Neural progenitor cell (in vitro differentiated cells): ENCODE measurements around the gene MRNIP. TPM values are rescaled to one million over a fixed set of nuclear protein-coding genes. Genes with fewer than 3 reads are reported as not detected.
A peak's percentile ranks its signal among the peaks of the same experiment; 100 is the strongest.

Experiments used
- DNase-seq: peaks from one replicate; pipeline ENCODE4 v3.0.0-alpha.2; 2016; ENCODE audit warnings: low spot score
- H2AFZ ChIP-seq: fragments of 200-600 bp; sonication (generic); replicated peaks from 2 replicates; pipeline ENCODE4 v1.6.1; 2016; ENCODE audit warnings: antibody characterized with exemption
- H3F3A ChIP-seq: fragments of 200-600 bp; sonication (generic); 2 replicates; pipeline ENCODE4 v1.6.1; 2016; ENCODE audit warnings: antibody characterized with exemption, low read depth
- H3K27ac ChIP-seq: fragments of 200-600 bp; sonication (generic); 2 replicates; pipeline ENCODE4 v1.5.1; 2016; ENCODE audit warnings: mild to moderate bottlenecking
- H3K27me3 ChIP-seq: fragments of 200-600 bp; sonication (generic); 2 replicates; pipeline ENCODE4 v1.6.1; 2016; ENCODE audit warnings: mild to moderate bottlenecking, moderate library complexity
- H3K36me3 ChIP-seq: fragments of 200-600 bp; sonication (generic); 2 replicates; pipeline ENCODE4 v1.5.1; 2016
- H3K4me1 ChIP-seq: fragments of 200-600 bp; sonication (generic); 2 replicates; pipeline ENCODE4 v1.6.1; 2016; ENCODE audit warnings: mixed run types
- H3K4me2 ChIP-seq: fragments of 200-600 bp; sonication (generic); 2 replicates; pipeline ENCODE4 v1.6.1; 2016
- H3K4me3 ChIP-seq: fragments of 200-600 bp; sonication (generic); 2 replicates; pipeline ENCODE4 v1.5.1; 2016
- H3K79me2 ChIP-seq: fragments of 200-600 bp; sonication (generic); 2 replicates; pipeline ENCODE4 v1.6.1; 2016; ENCODE audit warnings: low read depth
- H3K9ac ChIP-seq: fragments of 200-600 bp; sonication (generic); 2 replicates; pipeline ENCODE4 v1.6.1; 2016
- H3K9me3 ChIP-seq: fragments of 200-600 bp; sonication (generic); 2 replicates; pipeline ENCODE4 v1.5.1; 2016; ENCODE audit warnings: low read depth
- H4K20me1 ChIP-seq: fragments of 200-600 bp; sonication (generic); 2 replicates; pipeline ENCODE4 v1.6.1; 2016; ENCODE audit warnings: low read depth
- H3K27ac Mint-ChIP-seq: 3 replicates; pipeline ENCODE4 v1.8.0; 2021; ENCODE audit warnings: mixed read lengths
- H3K27me3 Mint-ChIP-seq: 2 replicates; pipeline ENCODE4 v1.8.0; 2022; ENCODE audit warnings: low read depth, mild to moderate bottlenecking, inconsistent platforms, moderate library complexity, mixed read lengths; ENCODE audit not compliant: insufficient read depth
- H3K36me3 Mint-ChIP-seq: 3 replicates; pipeline ENCODE4 v1.8.0; 2021; ENCODE audit warnings: mixed read lengths
- H3K4me1 Mint-ChIP-seq: 3 replicates; pipeline ENCODE4 v1.8.0; 2021; ENCODE audit warnings: mixed read lengths
- H3K4me3 Mint-ChIP-seq: 3 replicates; pipeline ENCODE4 v1.8.0; 2021; ENCODE audit warnings: mild to moderate bottlenecking, moderate library complexity, mixed read lengths
- H3K9me3 Mint-ChIP-seq: 3 replicates; pipeline ENCODE4 v1.8.0; 2020; ENCODE audit warnings: mixed read lengths
- EZH2 ChIP-seq: fragments of 200-600 bp; sonication (generic); IDR thresholded peaks from 2 replicates; pipeline ENCODE4 v1.6.1; 2017; ENCODE audit warnings: antibody characterized with exemption, mild to moderate bottlenecking, moderate library complexity
- EZH2phosphoT487 ChIP-seq: fragments of 200-600 bp; sonication (generic); IDR thresholded peaks from 2 replicates; pipeline ENCODE4 v1.6.1; 2017; ENCODE audit warnings: antibody characterized with exemption
- total RNA-seq: library from RNA; depleted of rRNA; stranded (reverse); fragments of >200 nt; gene quantifications from 2 replicates; pipeline ENCODE4 v1.2.3, GENCODE V29; 2015; ENCODE audit warnings: low replicate concordance
- TF ChIP-seq, protein P1 (sequence below): fragments of 200-600 bp; sonication (generic); IDR thresholded peaks from 2 replicates; pipeline ENCODE4 v1.5.1; 2017; ENCODE audit warnings: antibody characterized with exemption, mild to moderate bottlenecking

The MRNIP gene
- total RNA-seq, 1 donor from 2014 or later, result 68.5 TPM

DNA sequence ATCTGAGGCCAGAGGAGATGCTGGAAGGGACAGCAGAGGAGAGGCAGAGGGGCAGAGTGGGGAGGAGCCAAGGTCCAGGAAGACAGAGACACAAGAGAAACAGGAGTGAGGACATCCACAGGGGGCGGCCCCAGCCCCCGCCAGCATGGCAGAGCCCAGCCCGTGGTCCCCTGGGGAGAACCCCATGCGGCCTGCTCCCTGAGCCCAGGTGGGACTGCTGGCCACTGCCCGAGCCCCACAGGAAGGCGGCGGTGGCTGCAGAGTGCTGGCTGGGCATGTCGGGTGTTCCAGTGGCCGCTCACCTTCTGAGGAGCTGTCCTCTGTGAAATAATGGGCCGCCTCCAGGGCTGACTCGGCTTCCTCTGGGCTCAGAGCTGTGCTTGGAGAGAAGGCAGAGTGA, 8.9 kb upstream of the MRNIP start:
- no peak for DNase-seq

GRCh38 chr5:179867079-179867465, 8.5 kb upstream of the MRNIP start:
- Histone ChIP-seq H2AFZ (no peak overlapping the region), H3K9ac (no peak overlapping the region), H3K9me3 (no peaks in the 10 kb centered on the region), H4K20me1 (peaks cover 4% of the 10 kb centered on the region), H3K27ac (no peak overlapping the region), H3K79me2 (no peaks in the 10 kb centered on the region), H3K27me3 (no peaks in the 10 kb centered on the region), H3K4me2 (no peak overlapping the region), H3K36me3 (no peaks in the 10 kb centered on the region), H3K4me3 (no peak overlapping the region), H3K4me1 (peaks cover 20% of the 10 kb centered on the region), H3F3A (peaks cover 28% of the 10 kb centered on the region)
- no peak for DNase-seq
- Mint-ChIP-seq H3K4me3 (no peak overlapping the region), H3K27me3 (no peaks in the 10 kb centered on the region), H3K4me1 (peaks cover 6% of the 10 kb centered on the region), H3K36me3 (peaks cover 16% of the 10 kb centered on the region), H3K9me3 (no peaks in the 10 kb centered on the region), H3K27ac (no peak overlapping the region)
- no peak for TF ChIP-seq EZH2
- TF ChIP-seq, protein P1, sequence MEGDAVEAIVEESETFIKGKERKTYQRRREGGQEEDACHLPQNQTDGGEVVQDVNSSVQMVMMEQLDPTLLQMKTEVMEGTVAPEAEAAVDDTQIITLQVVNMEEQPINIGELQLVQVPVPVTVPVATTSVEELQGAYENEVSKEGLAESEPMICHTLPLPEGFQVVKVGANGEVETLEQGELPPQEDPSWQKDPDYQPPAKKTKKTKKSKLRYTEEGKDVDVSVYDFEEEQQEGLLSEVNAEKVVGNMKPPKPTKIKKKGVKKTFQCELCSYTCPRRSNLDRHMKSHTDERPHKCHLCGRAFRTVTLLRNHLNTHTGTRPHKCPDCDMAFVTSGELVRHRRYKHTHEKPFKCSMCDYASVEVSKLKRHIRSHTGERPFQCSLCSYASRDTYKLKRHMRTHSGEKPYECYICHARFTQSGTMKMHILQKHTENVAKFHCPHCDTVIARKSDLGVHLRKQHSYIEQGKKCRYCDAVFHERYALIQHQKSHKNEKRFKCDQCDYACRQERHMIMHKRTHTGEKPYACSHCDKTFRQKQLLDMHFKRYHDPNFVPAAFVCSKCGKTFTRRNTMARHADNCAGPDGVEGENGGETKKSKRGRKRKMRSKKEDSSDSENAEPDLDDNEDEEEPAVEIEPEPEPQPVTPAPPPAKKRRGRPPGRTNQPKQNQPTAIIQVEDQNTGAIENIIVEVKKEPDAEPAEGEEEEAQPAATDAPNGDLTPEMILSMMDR, result no peak
- no peak for TF ChIP-seq EZH2phosphoT487

More for the DNA sequence above, 8.9 kb upstream of the MRNIP start:
- Mint-ChIP-seq H3K4me3 (no peak overlapping the region), H3K36me3 (peaks cover 15% of the 10 kb centered on the region), H3K27me3 (no peaks in the 10 kb centered on the region), H3K27ac (no peak overlapping the region), H3K9me3 (no peaks in the 10 kb centered on the region), H3K4me1 (peaks cover 6% of the 10 kb centered on the region)
- H3F3A ChIP-seq, result peaks cover 28% of the 10 kb centered on the region
- H3K27ac ChIP-seq, result no peak overlapping the region
- no peak overlapping the region for H3K4me3 ChIP-seq
- H3K36me3 ChIP-seq, result no peaks in the 10 kb centered on the region
- TF ChIP-seq, protein P1, result no peak
- TF ChIP-seq EZH2phosphoT487 (no peak), EZH2 (no peak)
- no peaks in the 10 kb centered on the region for H3K9me3 ChIP-seq
- H2AFZ ChIP-seq, result no peak overlapping the region
- peaks cover 4% of the 10 kb centered on the region for H4K20me1 ChIP-seq
- no peaks in the 10 kb centered on the region for H3K27me3 ChIP-seq
- H3K79me2 ChIP-seq, result no peaks in the 10 kb centered on the region
- H3K4me2 ChIP-seq, result no peak overlapping the region
- H3K9ac ChIP-seq, result no peak overlapping the region
- H3K4me1 ChIP-seq, result peaks cover 20% of the 10 kb centered on the region

DNA sequence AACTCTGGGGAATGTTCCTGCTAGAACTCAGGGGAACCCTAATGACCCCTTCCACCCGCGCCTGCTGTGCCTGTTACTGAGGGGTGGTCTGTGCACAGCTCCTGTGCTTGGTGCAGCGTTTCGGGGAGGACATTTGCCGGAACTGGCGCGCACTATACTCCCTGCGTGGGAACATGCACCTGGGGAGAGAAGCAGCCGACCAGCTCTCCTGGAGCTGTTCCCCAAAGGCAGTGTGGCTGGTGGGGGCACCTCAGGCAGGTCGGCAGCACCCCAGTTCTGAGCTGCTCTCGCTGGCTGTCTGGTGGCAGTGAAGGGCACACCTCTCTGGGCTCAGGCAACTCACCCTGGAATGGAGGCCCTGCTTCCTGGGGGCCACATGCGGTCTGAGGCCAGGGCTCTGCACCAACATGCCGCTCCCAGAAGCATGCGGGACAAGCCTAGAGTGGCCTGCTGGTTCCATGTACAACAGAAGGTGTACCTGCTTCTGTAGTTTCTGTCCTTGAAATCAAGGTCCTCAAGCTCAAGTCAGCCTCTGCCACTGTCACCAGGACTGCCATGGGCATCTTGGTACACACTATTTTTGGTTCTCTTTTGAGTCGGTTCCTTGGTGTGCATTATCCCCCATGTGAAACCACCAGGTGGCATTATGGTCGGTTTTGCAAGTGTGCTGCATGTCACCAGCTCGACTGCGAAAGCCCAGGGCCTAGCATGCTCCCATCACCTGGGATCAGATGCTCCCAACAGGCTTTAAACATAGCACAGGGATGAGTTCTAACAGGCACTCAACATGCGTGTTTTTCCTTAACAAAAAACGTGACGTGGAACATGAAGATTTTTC, 7.8 kb upstream of the MRNIP start:
- Histone ChIP-seq H3K4me2 (no peak overlapping the region), H2AFZ (no peak overlapping the region), H3K27ac (no peak overlapping the region), H3K79me2 (no peaks in the 10 kb centered on the region), H3K36me3 (no peaks in the 10 kb centered on the region), H3K27me3 (no peaks in the 10 kb centered on the region), H3F3A (peaks cover 28% of the 10 kb centered on the region), H3K4me1 (peaks cover 20% of the 10 kb centered on the region), H3K9me3 (no peaks in the 10 kb centered on the region), H4K20me1 (peaks cover 4% of the 10 kb centered on the region), H3K9ac (no peak overlapping the region), H3K4me3 (no peak overlapping the region)
- H3K4me3 Mint-ChIP-seq, result no peak overlapping the region
- no peaks in the 10 kb centered on the region for H3K27me3 Mint-ChIP-seq
- peaks cover 6% of the 10 kb centered on the region for H3K4me1 Mint-ChIP-seq
- TF ChIP-seq EZH2, result no peak
- no peak for TF ChIP-seq EZH2phosphoT487
- TF ChIP-seq, protein P1, result no peak
- H3K27ac Mint-ChIP-seq, result peak overlapping the region; percentile 74
- no peaks in the 10 kb centered on the region for H3K9me3 Mint-ChIP-seq
- H3K36me3 Mint-ChIP-seq, result peaks cover 16% of the 10 kb centered on the region
- no peak for DNase-seq
